GM12864 (cell line): Measurements from ENCODE around the gene PURB.

Source experiments
- DNase-seq: peaks from one replicate; pipeline ENCODE4 v3.0.0-alpha.2; 2011; ENCODE audit warnings: low read depth
- H3K4me3 ChIP-seq: 2 replicates; pipeline ENCODE4 v1.5.1; 2011; ENCODE audit warnings: mild to moderate bottlenecking, low read depth, low read length, control low read depth
- CTCF ChIP-seq: IDR thresholded peaks from 2 replicates; pipeline ENCODE4 v1.5.1; 2011; ENCODE audit warnings: low read depth, mild to moderate bottlenecking, moderate library complexity, low read length, control low read depth, inconsistent platforms; ENCODE audit errors: missing control alignments

The PURB gene

GRCh38 chr7:44906965-44907364 is 21.6 kb upstream of the PURB start:
- H3K4me3 ChIP-seq = no peak overlapping the region
- no peak for TF ChIP-seq CTCF
- DNase-seq = no peak

- no peak for DNase-seq
- no peak for TF ChIP-seq CTCF
- H3K4me3 ChIP-seq = no peak overlapping the region
Measured at GRCh38 chr7:44905002-44905635, 19.8 kb upstream of the PURB start.

GRCh38 chr7:44899443-44899842 is 14.1 kb upstream of the PURB start:
- TF ChIP-seq CTCF = no peak
- DNase-seq = no peak
- no peak overlapping the region for H3K4me3 ChIP-seq

- DNase-seq = no peak
- H3K4me3 ChIP-seq = no peak overlapping the region
- TF ChIP-seq CTCF = no peak
Measured at GRCh38 chr7:44898039-44898438, 12.7 kb upstream of the PURB start.

- no peak for TF ChIP-seq CTCF
- no peak for DNase-seq
- H3K4me3 ChIP-seq = no peak overlapping the region
Measured at GRCh38 chr7:44897309-44897708, 12.0 kb upstream of the PURB start.

GRCh38 chr7:44894888-44895580 is 9.7 kb upstream of the PURB start:
- no peak for TF ChIP-seq CTCF
- no peak overlapping the region for H3K4me3 ChIP-seq
- no peak for DNase-seq
